Type B pancreatic cell (in vitro differentiated cells): ENCODE results near the gene TIGD4. TPM values are rescaled to one million over a fixed set of nuclear protein-coding genes. Genes with fewer than 3 reads are reported as not detected.

Source experiments
- DNase-seq: peaks from one replicate; pipeline ENCODE4 v3.0.0; 2021; ENCODE audit warnings: mixed read lengths; ENCODE audit not compliant: unreplicated experiment; ENCODE audit errors: extremely low spot score
- H3K27ac Mint-ChIP-seq: 2 replicates; pipeline ENCODE4 v1.8.0; 2021; ENCODE audit warnings: mild to moderate bottlenecking, mixed read lengths
- H3K27me3 Mint-ChIP-seq: 2 replicates; pipeline ENCODE4 v1.8.0; 2021; ENCODE audit warnings: mixed read lengths
- H3K36me3 Mint-ChIP-seq: 2 replicates; pipeline ENCODE4 v1.8.0; 2021; ENCODE audit warnings: mixed read lengths
- H3K4me1 Mint-ChIP-seq: one replicate; pipeline ENCODE4 v1.8.0; 2021; ENCODE audit warnings: mixed read lengths; ENCODE audit not compliant: unreplicated experiment
- H3K4me3 Mint-ChIP-seq: 2 replicates; pipeline ENCODE4 v1.8.0; 2021; ENCODE audit warnings: mild to moderate bottlenecking, mixed read lengths
- H3K9me3 Mint-ChIP-seq: 2 replicates; pipeline ENCODE4 v1.8.0; 2021; ENCODE audit warnings: mixed read lengths
- total RNA-seq: library from RNA; stranded (reverse); gene quantifications from 2 replicates; pipeline ENCODE4 v1.2.1, GENCODE V29; 2021; ENCODE audit warnings: low replicate concordance
- TF ChIP-seq, protein P1 (sequence below): fragments of 200-600 bp; sonication (generic); conservative IDR thresholded peaks from 2 replicates; pipeline ENCODE4 v1.5.0; 2021; ENCODE audit warnings: antibody characterized with exemption, mild to moderate bottlenecking

TIGD4 gene
- total RNA-seq, 1 donor from 2014 or later: 1.8 TPM

- no peak overlapping the region for H3K4me3 Mint-ChIP-seq
- H3K27ac Mint-ChIP-seq: no peak overlapping the region
- no peaks in the 10 kb centered on the region for H3K9me3 Mint-ChIP-seq
- no peaks in the 10 kb centered on the region for H3K36me3 Mint-ChIP-seq
- peaks cover 10% of the 10 kb centered on the region for H3K4me1 Mint-ChIP-seq
- H3K27me3 Mint-ChIP-seq: peaks cover 3% of the 10 kb centered on the region
- TF ChIP-seq, protein P1, sequence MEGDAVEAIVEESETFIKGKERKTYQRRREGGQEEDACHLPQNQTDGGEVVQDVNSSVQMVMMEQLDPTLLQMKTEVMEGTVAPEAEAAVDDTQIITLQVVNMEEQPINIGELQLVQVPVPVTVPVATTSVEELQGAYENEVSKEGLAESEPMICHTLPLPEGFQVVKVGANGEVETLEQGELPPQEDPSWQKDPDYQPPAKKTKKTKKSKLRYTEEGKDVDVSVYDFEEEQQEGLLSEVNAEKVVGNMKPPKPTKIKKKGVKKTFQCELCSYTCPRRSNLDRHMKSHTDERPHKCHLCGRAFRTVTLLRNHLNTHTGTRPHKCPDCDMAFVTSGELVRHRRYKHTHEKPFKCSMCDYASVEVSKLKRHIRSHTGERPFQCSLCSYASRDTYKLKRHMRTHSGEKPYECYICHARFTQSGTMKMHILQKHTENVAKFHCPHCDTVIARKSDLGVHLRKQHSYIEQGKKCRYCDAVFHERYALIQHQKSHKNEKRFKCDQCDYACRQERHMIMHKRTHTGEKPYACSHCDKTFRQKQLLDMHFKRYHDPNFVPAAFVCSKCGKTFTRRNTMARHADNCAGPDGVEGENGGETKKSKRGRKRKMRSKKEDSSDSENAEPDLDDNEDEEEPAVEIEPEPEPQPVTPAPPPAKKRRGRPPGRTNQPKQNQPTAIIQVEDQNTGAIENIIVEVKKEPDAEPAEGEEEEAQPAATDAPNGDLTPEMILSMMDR: no peak
- no peak for DNase-seq
Measured at GRCh38 chr4:152738827-152739226, 40.7 kb downstream of the TIGD4 start.

GRCh38 chr4:152735906-152736305 lies 43.6 kb downstream of the TIGD4 start:
- no peak overlapping the region for H3K27ac Mint-ChIP-seq
- TF ChIP-seq, protein P1: no peak

GRCh38 chr4:152735396-152735859 lies 44.1 kb downstream of the TIGD4 start:
- TF ChIP-seq, protein P1: peak; percentile 79
- Mint-ChIP-seq H3K4me3 (no peak overlapping the region), H3K9me3 (no peaks in the 10 kb centered on the region), H3K27ac (no peak overlapping the region), H3K36me3 (no peaks in the 10 kb centered on the region), H3K4me1 (peaks cover 10% of the 10 kb centered on the region), H3K27me3 (peaks cover 3% of the 10 kb centered on the region)
- no peak for DNase-seq

More at GRCh38 chr4:152735906-152736305, 43.6 kb downstream of the TIGD4 start:
- no peak for DNase-seq
- no peaks in the 10 kb centered on the region for H3K36me3 Mint-ChIP-seq
- H3K4me3 Mint-ChIP-seq: no peak overlapping the region
- peaks cover 10% of the 10 kb centered on the region for H3K4me1 Mint-ChIP-seq
- H3K9me3 Mint-ChIP-seq: no peaks in the 10 kb centered on the region
- peaks cover 3% of the 10 kb centered on the region for H3K27me3 Mint-ChIP-seq

GRCh38 chr4:152734699-152735050 lies 44.9 kb downstream of the TIGD4 start:
- TF ChIP-seq, protein P1: no peak
- Mint-ChIP-seq H3K4me3 (no peak overlapping the region), H3K36me3 (no peaks in the 10 kb centered on the region), H3K27me3 (peaks cover 3% of the 10 kb centered on the region), H3K9me3 (no peaks in the 10 kb centered on the region), H3K27ac (no peak overlapping the region), H3K4me1 (peaks cover 10% of the 10 kb centered on the region)
- no peak for DNase-seq

GRCh38 chr4:152734015-152734698 lies 45.4 kb downstream of the TIGD4 start:
- TF ChIP-seq, protein P1: no peak
- H3K4me1 Mint-ChIP-seq: peaks cover 10% of the 10 kb centered on the region
- no peaks in the 10 kb centered on the region for H3K9me3 Mint-ChIP-seq
- no peaks in the 10 kb centered on the region for H3K36me3 Mint-ChIP-seq
- peaks cover 3% of the 10 kb centered on the region for H3K27me3 Mint-ChIP-seq
- H3K4me3 Mint-ChIP-seq: no peak overlapping the region
- no peak overlapping the region for H3K27ac Mint-ChIP-seq
- DNase-seq: no peak
